GM18858 (cell line): Measurements from ENCODE around the gene CALB2.
"Not testable (repeated sequence)": the region's sequence is repeated elsewhere in the genome, so short reads cannot be mapped to it uniquely, and the experiment has no call there.

Experiments used
- ATAC-seq: cut with Tn5 transposase; IDR thresholded peaks from one replicate; pipeline ENCODE4 v1.9.1; 2021; ENCODE audit not compliant: unreplicated experiment

Gene CALB2

GRCh38 chr16:71358464-71358998 lies at the start of gene CALB2:
TSS of gene CALB2 (plus strand) at chr16:71358723. CDS start at chr16:71358793, 70 bp downstream.
- peak; percentile 74 for ATAC-seq

DNA sequence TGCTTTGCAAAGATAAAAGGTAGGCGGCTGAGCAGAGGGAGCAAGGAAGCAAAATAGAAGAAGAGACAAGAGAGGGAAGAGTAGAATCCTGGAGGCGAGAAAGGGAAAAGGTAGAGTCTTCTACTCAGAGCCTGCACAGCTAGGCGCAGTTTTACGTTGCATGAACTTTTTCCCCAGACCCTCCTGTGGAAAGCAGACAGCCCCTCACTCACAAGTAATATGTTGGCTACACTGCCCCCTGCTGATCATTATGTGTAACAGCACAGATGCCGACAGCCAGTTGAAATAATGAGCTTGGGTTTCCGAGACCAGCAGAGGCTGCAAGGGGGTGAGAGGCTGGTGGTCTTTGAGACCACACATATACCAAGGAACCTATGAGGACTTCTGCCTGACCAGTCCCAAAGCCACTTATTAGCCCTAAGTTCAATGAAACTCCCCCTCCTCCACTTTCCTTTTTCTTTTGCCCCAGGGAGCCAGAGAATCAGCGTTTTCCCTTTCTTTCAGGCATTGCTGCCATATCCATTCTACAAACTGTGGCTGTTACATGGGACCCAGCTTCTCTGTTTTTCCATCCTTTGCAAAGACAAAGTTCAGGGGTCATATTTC lies 46.9 kb upstream of the CALB2 start:
- ATAC-seq = no peak

DNA sequence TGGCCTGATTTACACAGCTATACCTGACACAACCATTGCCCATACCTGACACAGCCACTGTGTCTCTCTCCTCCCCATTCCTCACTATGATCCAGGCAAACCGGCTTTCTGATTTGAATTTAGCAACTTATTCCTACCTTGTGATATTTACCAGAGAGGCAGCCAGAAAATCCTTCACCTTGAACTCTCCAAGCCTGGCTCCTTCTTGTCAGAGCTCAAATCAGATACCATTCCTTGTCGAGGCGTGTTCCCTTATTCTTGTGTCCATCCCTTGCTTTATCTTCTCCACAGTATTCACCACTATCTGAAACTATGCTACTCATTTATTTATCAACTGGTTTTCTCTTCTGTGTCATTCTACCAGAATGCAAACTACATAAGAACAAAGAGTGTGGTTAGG lies 44.9 kb upstream of the CALB2 start:
- ATAC-seq = not testable (repeated sequence)

- no peak for ATAC-seq
Measured at GRCh38 chr16:71315269-71315668, 43.3 kb upstream of the CALB2 start.

DNA sequence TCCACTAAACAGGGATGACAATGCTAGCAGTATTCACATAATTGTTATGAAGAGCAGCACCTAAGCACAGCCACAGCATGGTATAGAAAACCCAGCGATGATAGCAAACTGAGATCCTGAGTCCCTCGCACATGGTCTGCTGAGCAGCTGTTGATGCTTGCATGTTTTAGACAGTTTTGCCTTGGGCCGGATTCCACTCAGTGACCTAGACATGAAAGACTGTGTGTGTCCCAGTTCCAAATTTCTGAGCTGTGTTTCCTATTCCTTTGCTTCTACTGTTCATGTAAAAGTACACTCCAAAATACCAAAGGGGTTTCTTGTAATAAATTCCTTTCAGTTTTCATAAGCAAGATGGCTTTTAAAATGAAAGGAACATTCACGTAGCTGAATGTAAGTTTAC lies 38.5 kb upstream of the CALB2 start:
- no peak for ATAC-seq

GRCh38 chr16:71327720-71328119 lies 30.8 kb upstream of the CALB2 start:
- no peak for ATAC-seq

GRCh38 chr16:71328151-71328550 lies 30.4 kb upstream of the CALB2 start:
- ATAC-seq = no peak

- no peak for ATAC-seq
Measured at GRCh38 chr16:71337631-71338030, 20.9 kb upstream of the CALB2 start.

DNA sequence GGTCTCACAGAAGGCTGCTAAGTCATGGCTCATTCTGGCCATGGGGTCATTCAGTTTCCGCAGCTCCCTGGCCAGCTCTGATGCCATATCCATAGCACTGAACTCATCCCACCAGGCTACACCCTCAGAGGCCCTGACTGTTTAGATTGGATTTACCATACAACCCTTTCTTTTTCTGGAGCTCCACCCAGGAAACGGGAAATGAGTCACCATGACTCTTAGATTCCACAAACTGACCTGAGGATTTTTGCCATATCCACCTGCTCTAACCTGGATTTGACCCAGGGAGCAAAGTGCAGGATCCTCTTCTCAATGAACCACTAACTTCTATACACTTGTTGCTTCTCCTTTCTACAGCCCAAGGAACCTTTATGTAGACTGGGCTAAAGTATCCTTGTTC lies 20.3 kb upstream of the CALB2 start:
- no peak for ATAC-seq

DNA sequence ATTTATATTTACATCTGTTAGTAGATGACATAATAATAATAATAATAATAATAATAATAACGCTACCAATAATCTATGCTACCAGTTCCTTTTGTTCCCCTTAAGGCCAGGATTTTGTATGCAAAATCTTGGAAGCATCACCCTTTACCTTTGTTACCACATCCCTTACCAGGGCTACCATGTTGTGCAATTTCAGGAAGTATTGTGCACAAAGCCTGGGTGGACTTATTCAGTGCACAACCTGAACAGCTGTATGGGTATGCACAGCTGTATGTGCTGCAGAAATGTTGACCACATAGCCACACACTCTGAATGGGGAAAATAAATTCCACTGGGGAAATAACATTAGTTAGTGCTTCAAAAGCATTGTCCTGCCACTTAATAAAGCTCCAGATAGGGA lies 19.9 kb upstream of the CALB2 start:
- no peak for ATAC-seq

DNA sequence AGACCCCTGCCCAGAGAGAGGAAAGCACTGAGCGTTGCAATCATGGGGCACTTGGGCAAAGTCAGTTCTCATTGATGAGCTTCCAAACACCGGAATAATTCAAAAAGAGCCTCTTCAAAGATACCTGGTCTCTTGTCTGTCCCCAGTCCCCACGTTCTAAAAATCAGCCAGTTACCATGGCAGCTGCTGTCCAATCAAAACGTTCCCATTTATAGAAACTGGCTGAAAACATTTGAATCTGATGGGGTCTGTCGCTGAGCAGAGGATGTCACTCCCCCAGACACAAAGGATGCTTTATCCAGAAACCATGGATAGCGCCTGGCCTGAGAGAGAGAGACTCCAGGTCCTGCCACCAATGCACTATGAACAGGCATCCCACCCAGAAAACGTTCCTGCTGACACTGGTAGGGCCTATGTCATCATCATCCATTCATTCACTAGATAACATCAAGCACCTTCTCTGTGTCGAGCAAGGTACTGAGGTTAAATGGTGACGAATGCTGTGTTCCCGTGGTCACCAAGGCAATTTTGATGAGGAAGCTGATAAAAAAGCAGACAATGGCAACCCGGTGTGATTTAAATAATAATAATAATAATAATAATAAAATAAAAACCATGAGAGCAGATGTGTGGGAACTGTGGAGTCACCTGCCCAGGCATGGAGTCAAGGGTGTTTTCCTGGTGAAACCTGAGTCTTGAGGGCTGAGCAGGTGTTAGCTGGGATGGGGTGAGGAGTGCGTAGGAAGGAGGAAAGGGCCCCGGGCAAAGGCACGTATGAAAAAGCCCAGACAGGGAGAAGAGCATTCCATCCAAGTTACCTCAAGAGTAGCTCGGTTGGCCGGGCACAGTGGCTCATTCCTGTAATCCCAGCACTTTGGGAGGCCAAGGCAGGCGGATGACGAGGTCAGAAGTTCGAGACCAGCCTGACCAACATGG lies 19.0 kb upstream of the CALB2 start:
- no peak for ATAC-seq

- no peak for ATAC-seq
Measured at GRCh38 chr16:71340406-71340805, 18.1 kb upstream of the CALB2 start.

DNA sequence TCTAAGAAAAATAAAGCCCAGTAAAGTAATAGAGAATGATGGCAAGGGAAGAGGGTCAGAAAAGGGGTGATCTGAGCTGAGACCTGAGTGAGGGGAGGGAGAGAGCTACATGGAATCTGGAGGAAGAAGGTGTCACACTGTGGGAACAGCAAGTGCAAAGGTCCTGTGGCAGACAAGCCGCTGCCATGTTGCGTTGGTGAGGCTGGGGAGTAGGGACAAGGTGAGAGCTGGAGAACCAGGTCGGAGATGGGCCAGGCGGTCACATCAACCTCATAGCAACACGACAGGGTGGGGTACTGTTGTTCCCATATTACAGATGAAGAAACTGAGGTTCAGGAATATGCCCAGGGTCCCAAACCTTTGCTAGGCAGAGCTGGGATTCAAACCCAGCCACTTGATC lies 16.6 kb upstream of the CALB2 start:
- ATAC-seq = no peak

- no peak for ATAC-seq
Measured at GRCh38 chr16:71343078-71343477, 15.4 kb upstream of the CALB2 start.

- ATAC-seq = no peak
Measured at GRCh38 chr16:71344315-71344905, 14.1 kb upstream of the CALB2 start.

- ATAC-seq = no peak
Measured at GRCh38 chr16:71345031-71345430, 13.5 kb upstream of the CALB2 start.

GRCh38 chr16:71347146-71347545 lies 11.4 kb upstream of the CALB2 start:
- no peak for ATAC-seq

- ATAC-seq = no peak
Measured at GRCh38 chr16:71348262-71349085, 10.0 kb upstream of the CALB2 start.

GRCh38 chr16:71350821-71351557 lies 7.5 kb upstream of the CALB2 start:
- no peak for ATAC-seq

DNA sequence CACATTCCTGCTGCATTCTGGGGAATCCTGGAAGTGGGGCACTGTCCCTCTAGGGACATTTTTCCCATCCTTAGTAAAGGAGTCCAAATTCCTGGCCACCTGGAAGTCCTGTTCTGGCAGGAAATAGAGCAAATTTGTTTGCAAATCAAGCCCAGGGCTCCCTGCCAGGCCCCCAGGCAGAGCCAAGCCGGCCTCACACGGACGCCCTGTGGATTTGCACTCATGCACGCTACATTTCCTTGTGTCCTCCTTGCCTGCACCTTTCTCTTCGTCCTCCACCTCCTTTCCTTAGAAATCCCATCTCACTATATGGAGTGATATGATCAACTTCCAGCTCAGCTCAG lies 7.0 kb upstream of the CALB2 start:
- ATAC-seq = no peak
